ENCODE results near the gene KLF1. TPM values are rescaled to one million over a fixed set of nuclear protein-coding genes. Genes with fewer than 3 reads are reported as not detected.
A peak's percentile ranks its signal among the peaks of the same experiment; 100 is the strongest.
"Not testable (repeated sequence)": the region's sequence is repeated elsewhere in the genome, so short reads cannot be mapped to it uniquely, and the experiment has no call there.

Gene KLF1
- total RNA-seq, result under 1 TPM; 0.52 to 0.89 TPM

DNA sequence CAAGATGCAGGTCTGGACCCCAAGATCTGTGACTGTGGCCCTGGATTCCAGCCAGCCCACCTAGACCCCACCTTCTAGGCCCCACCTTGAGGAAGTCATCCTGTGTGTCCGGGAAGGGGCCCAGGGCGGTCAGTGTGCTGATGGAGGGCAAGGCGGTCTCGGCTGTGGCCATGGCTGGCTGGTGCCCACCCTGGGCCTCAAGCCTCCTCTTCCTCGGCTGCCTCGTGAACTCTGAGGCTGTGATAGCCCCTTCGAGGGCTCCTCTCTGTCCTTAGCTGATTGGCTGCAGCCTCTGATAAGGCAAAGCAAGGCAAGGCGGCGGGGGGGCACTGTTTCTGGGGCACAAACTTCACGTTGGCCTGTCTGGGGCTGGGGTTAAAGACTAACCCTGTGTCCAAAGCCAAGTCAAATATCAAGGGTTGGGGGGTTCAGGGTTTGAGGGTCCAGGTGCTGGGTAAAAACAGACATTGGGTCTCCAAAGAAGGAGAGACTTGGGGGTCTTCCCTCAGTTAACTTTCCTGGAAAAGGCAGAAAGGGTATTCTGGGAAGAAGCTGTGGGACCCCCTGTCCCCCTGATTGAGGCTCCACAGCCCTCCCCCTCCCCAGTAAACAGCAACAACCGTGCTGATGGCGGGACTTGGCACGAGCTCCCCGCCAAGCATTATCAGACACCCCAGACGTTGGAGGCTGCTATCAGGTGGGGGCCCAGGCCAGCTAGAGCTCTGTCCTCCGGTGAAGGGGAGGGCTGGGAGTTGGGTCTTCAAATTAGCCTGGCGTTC lies at the start of gene KLF1:
Gene KLF1, minus strand, starts transcription at position 233 of the 779 bp plus-strand sequence. Its CDS starts 61 bp downstream, at position 172.
- no peaks in the 10 kb centered on the region for H3K27me3 Mint-ChIP-seq
- no peak within 1 kb of the TSS for H3K27ac Mint-ChIP-seq
- H3K4me1 Mint-ChIP-seq (ENCODE audit: low read depth in 2 of 2), result peaks cover 21 to 25% of the 10 kb centered on the region in 2 donors
- H3K36me3 Mint-ChIP-seq, result no peaks in the 10 kb centered on the region
- DNase-seq (ENCODE audit: low spot score) (no peak), ATAC-seq (no peak)
- no peaks in the 10 kb centered on the region for H3K9me3 Mint-ChIP-seq
- peak within 1 kb of the TSS; percentile 51 for H3K4me3 Mint-ChIP-seq

DNA sequence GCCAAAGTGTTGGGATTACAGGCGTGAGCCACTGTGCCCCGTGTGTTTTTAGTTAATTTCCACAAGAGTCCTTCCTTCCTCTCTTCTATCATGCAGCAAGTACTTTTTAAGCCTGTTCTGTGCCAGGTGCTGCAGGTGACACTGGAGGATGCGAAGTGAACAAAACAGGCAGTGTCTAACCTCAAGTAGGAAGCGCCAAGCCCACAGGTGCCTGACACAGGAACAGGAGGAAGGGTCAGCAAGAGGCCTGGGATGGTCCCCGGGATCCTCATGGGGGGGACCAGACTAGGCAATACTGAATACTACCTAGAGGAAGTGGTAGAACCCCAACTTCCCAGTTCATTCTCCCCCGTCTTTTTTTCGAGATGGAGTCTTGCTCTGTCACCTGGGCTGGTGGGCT lies 49.6 kb upstream of the KLF1 start:
- DNase-seq (ENCODE audit: low spot score) (no peak), ATAC-seq (no peak)
- Mint-ChIP-seq H3K27ac (peak overlapping the region in 1 of 2 donors; percentile 26), H3K27me3 (no peaks in the 10 kb centered on the region), H3K4me1 (ENCODE audit: low read depth in 2 of 2) (peaks cover 51 to 58% of the 10 kb centered on the region in 2 donors), H3K36me3 (peaks cover 23% of the 10 kb centered on the region), H3K9me3 (no peaks in the 10 kb centered on the region), H3K4me3 (no peak overlapping the region)

DNA sequence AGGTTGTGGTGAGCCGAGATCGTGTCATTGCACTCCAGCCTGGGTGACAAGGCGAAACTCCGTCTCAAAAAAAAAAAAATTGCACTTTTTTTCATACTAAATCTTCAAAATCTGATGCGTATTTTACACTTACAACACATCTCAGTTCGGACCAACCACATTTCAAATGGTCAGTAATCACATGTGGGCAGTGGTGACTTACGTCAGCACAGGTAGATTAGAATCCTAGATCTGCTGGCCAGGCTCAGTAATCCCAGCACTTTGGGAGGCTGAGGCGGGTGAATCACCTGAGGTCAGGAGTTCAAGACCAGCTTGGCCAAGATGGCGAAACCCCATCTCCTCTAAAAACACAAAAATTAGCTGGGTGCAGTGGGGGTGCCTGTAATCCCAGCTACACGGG lies 48.1 kb upstream of the KLF1 start:
- no peak for DNase-seq (ENCODE audit: low spot score)
- no peaks in the 10 kb centered on the region for H3K27me3 Mint-ChIP-seq
- no peak overlapping the region for H3K27ac Mint-ChIP-seq
- no peak overlapping the region for H3K4me3 Mint-ChIP-seq
- no peak for ATAC-seq
- peaks cover 21% of the 10 kb centered on the region for H3K36me3 Mint-ChIP-seq
- H3K4me1 Mint-ChIP-seq (ENCODE audit: low read depth in 2 of 2), result peaks cover 44 to 51% of the 10 kb centered on the region in 2 donors
- H3K9me3 Mint-ChIP-seq, result no peaks in the 10 kb centered on the region

DNA sequence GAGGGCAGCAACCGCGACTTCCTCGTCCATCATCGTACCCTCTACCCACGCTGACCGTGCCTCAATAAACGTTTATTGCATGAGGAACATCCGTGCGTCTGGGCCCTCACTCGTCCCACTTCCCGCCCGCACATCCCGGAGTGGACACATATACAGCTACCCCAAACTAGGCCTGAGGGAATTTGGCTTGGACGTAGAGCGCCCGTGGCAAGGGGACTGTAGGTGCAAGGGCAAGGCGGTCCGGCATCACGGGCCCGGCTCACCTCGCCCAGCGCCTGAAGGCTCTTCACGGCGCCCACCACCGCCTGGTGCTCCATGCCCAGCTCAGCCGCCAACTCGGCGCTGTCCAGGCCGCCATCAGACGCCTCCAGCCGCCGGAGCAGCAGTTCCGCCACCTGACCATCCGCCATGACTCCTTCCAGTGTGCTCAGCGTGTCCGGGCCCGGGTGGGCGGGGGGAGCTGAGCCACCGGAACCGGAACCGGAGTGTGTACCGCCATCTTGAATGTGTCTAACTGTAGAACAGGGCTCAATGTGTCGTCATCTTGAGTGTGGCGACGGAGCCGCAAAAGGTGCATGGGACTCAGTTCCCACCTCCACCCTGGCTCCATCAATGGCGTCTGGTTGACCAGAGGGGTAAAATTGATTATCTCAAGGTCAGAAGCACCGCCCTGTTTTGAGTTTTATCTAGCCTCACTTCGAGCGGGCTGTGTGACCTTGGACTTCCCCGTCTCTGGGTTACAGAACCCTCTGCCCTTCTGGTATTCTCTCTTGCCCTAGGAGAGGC lies 46.5 kb upstream of the KLF1 start, which contains the start of gene FARSA:
Gene FARSA, minus strand, starts transcription at position 425 of the 786 bp plus-strand sequence. Its CDS starts 15 bp downstream, at position 410.
- H3K9me3 Mint-ChIP-seq, result no peaks in the 10 kb centered on the region
- H3K4me3 Mint-ChIP-seq, result peak within 1 kb of the TSS; percentile 99
- DNase-seq (ENCODE audit: low spot score), result peak; percentile 92
- H3K36me3 Mint-ChIP-seq, result peaks cover 15% of the 10 kb centered on the region
- peak; percentile 78 to 84 for ATAC-seq
- H3K27ac Mint-ChIP-seq, result peak within 1 kb of the TSS; percentile 84 to 92
- no peaks in the 10 kb centered on the region for H3K27me3 Mint-ChIP-seq
- peaks cover 35 to 36% of the 10 kb centered on the region in 2 donors for H3K4me1 Mint-ChIP-seq (ENCODE audit: low read depth in 2 of 2)

DNA sequence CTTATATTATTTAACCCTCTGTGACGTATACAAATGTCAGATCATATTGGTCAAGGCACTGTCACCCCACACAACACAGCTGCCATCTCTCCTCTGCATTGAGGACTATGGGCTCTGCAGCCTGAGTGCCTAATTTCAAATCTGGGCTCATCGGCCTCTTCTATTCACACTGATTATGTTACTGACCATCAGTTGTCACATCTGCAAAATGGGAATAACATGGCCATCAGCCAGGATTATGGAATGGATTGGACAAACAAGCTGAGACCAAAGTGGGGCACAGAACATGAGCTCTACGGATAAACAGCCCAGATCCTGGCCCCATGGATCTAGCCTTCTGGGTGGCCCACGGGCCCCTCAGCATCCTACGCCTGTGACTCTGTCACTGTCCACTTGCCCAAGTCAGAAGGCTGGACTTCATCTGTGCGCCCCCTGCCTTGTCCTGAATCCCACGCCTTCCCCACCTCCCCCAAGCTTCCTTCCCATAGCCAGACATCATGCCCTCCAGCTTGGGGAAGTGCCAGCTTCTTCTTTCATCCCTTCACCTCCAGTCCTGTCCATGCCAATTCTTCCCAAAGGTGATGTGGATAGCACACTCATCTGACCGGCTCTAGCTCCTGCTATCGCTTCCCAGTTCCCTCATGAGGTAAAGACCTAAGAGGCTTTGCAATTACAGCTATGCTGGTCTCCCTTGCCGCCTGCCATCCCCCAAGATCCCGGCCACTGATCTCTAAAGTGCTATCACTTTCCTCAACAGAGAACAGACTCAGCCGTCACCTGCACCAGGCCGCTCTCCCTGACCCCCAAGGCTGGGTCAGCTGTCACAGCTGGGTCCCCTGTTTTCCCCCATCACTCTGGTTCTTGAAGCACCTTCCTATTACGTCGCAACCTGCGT lies 45.6 kb upstream of the KLF1 start:
- Mint-ChIP-seq H3K27ac (peak overlapping the region; percentile 84 to 92), H3K36me3 (peaks cover 15% of the 10 kb centered on the region), H3K27me3 (no peaks in the 10 kb centered on the region), H3K4me3 (peak overlapping the region; percentile 99), H3K4me1 (ENCODE audit: low read depth in 2 of 2) (peaks cover 28 to 36% of the 10 kb centered on the region in 2 donors), H3K9me3 (no peaks in the 10 kb centered on the region)
- ATAC-seq (peak in 1 of 2 donors; percentile 37), DNase-seq (ENCODE audit: low spot score) (no peak)

DNA sequence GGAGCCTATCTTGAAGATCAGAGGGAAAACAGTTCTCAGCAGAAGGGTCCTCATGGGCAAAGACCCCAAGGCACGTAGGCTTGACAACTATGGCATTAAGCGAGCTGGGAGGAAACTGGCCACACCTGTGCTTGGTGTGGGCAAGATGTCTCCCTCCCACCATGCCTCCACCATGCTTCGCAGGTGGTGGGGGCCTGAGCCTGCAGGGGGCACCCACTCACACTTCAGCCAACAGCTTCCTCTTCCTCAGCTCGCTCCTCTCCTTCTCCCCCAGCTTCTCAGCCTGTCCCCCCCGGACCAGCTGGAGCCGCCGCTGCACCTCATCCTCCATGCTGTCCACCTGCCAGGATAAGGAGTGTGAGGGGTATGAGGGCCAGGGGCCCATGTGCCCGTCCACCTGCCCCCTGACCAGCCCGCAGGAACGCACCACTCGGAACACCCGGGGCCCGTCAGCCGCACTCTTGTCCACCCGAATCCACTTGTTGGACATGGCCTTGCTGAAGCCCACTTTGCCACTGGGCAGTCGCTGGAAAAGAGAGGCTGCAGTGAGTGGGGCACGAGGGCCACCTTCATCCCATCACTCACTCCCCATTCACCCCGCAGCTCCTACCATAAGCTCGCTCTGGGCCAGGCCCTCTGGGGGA lies 43.1 kb upstream of the KLF1 start:
- Mint-ChIP-seq H3K27me3 (no peaks in the 10 kb centered on the region), H3K27ac (no peak overlapping the region), H3K9me3 (no peaks in the 10 kb centered on the region), H3K36me3 (peaks cover 21% of the 10 kb centered on the region), H3K4me3 (no peak overlapping the region), H3K4me1 (ENCODE audit: low read depth in 2 of 2) (peaks cover 22 to 28% of the 10 kb centered on the region in 2 donors)
- ATAC-seq (no peak), DNase-seq (ENCODE audit: low spot score) (no peak)

DNA sequence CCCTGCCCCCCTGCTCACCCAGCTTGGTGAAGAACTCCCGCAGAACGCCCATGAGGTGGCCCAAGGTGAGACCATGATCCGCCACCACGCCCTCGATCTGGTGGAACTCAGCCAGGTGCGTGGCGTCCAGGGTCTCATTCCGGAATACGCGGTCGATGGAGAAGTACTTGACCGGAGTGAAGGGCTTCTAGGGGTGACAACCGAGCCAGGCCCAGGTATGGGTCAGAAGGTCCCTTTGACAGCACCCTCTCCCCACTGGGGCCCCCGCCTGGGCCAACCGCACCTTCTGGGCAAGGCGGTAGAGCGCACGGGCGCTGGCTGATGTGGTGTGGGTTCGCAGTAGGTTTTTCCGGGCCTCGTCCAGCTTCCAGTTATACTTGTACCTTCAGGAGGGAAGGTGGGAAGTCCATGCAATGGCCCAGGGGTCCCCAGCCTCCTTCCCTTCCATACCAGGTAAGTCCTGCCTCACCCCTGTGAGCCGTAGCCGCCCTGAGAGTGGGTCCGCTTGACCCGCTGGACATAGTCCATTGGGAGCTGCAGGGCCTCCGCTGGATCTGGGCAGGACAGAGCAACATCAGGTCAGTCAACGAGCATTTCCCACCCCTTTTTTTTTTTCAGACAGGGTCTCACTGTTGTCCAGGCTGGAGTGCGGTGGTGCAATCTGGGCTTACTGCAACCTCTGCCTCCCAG lies 37.8 kb upstream of the KLF1 start:
- Mint-ChIP-seq H3K9me3 (no peaks in the 10 kb centered on the region), H3K27me3 (no peaks in the 10 kb centered on the region), H3K36me3 (peaks cover 20% of the 10 kb centered on the region), H3K4me3 (no peak overlapping the region), H3K27ac (no peak overlapping the region), H3K4me1 (ENCODE audit: low read depth in 2 of 2) (peaks cover 5 to 6% of the 10 kb centered on the region in 2 donors)
- ATAC-seq, result no peak
- no peak for DNase-seq (ENCODE audit: low spot score)

DNA sequence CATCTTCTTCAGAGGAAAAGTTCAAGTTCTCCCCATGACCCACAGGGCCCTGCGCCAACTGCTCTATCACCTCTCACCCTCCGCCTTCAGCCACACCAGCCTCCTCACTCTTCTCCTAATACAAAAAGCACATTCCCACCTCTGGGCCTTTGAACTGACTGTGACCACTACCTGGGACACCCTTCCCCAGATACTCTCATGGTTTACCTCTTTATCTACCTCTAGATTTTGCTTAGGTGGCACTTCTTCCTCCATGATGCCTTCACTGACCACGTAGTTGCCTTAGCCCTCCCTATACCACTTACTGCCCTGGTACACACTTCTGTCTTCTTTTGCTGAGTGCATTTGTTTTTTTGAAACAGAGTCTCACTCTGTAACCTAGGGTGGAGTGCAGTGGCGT lies 36.0 kb upstream of the KLF1 start:
- Mint-ChIP-seq H3K27me3 (no peaks in the 10 kb centered on the region), H3K4me1 (ENCODE audit: low read depth in 2 of 2) (peaks cover 10 to 16% of the 10 kb centered on the region in 2 donors), H3K27ac (no peak overlapping the region), H3K9me3 (no peaks in the 10 kb centered on the region), H3K4me3 (no peak overlapping the region), H3K36me3 (peaks cover 14% of the 10 kb centered on the region)
- DNase-seq (ENCODE audit: low spot score), result no peak
- ATAC-seq, result no peak

DNA sequence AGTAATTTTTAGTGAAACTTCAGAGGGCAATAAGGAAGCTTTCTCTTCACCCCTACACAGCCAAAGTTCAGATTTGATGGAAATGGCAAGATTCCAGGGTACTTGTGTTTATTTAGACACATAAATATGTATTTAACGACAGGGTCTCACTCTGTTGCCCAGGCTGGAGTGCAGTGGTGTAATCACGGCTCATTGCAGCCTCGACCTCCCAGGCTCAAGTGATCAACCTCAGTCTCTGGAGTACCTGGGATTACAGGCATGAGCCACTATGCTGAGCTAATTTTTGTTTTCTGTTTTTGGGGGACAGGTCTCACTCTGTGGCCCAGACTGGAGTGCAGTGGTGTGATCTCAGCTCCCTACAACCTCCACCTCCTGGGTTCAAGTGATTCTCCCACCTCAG lies 34.0 kb upstream of the KLF1 start:
- ATAC-seq (no peak), DNase-seq (ENCODE audit: low spot score) (no peak)
- Mint-ChIP-seq H3K27me3 (no peaks in the 10 kb centered on the region), H3K36me3 (peaks cover 8% of the 10 kb centered on the region), H3K27ac (peak overlapping the region; percentile 26 to 91), H3K4me3 (no peak overlapping the region), H3K9me3 (no peaks in the 10 kb centered on the region), H3K4me1 (ENCODE audit: low read depth in 2 of 2) (peaks cover 14 to 21% of the 10 kb centered on the region in 2 donors)

DNA sequence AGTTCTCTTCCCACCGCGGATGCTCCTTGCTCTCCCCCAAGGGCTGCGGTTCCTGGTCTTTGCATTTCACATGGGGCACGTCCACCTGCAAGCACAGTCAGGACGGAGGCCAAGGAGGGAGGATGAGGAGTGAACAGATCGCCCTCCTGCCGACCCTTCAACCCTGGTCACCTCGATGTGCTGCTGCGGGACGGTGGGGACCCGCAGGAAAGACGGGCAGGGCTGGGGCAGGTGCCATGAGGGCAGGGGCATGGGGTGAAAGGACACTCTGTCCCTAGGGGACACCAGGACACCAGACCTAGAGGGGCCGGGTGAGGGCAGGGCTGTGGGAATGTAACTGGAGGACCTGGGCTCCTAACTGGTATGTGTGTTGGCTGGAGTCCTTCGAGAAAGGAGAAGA lies 31.3 kb upstream of the KLF1 start:
- peaks cover 6% of the 10 kb centered on the region for H3K36me3 Mint-ChIP-seq
- peak overlapping the region; percentile 76 for H3K4me3 Mint-ChIP-seq
- no peaks in the 10 kb centered on the region for H3K9me3 Mint-ChIP-seq
- H3K27ac Mint-ChIP-seq, result peak overlapping the region; percentile 85 to 91
- DNase-seq (ENCODE audit: low spot score) (no peak), ATAC-seq (no peak)
- no peaks in the 10 kb centered on the region for H3K27me3 Mint-ChIP-seq
- H3K4me1 Mint-ChIP-seq (ENCODE audit: low read depth in 2 of 2), result peaks cover 30 to 34% of the 10 kb centered on the region in 2 donors

DNA sequence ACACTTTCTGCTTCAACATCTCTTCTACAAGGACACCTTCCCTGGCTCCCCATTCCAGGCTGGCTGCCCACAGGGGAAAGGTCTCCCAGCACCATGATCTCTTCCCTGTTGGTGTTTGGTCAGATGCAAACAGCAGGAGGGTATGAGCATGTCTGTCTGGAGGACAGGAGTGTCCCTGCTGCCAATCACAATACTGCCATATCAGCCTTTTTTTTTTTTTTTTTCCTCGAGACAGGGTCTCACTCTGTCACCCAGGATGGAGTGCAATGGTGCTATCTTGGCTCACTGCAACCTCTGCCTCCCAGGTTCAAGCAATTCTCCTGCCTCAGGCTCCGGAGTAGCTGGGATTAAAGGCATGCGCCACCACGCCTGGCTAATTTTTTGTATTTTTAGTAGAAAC lies 28.9 kb upstream of the KLF1 start:
- Mint-ChIP-seq H3K4me3 (peak overlapping the region; percentile 2), H3K27ac (peak overlapping the region in 1 of 2 donors; percentile 47), H3K4me1 (ENCODE audit: low read depth in 2 of 2) (peaks cover 30 to 37% of the 10 kb centered on the region in 2 donors)
- DNase-seq (ENCODE audit: low spot score); H3K27me3 Mint-ChIP-seq; H3K9me3 Mint-ChIP-seq; H3K36me3 Mint-ChIP-seq; ATAC-seq: not testable (repeated sequence)

DNA sequence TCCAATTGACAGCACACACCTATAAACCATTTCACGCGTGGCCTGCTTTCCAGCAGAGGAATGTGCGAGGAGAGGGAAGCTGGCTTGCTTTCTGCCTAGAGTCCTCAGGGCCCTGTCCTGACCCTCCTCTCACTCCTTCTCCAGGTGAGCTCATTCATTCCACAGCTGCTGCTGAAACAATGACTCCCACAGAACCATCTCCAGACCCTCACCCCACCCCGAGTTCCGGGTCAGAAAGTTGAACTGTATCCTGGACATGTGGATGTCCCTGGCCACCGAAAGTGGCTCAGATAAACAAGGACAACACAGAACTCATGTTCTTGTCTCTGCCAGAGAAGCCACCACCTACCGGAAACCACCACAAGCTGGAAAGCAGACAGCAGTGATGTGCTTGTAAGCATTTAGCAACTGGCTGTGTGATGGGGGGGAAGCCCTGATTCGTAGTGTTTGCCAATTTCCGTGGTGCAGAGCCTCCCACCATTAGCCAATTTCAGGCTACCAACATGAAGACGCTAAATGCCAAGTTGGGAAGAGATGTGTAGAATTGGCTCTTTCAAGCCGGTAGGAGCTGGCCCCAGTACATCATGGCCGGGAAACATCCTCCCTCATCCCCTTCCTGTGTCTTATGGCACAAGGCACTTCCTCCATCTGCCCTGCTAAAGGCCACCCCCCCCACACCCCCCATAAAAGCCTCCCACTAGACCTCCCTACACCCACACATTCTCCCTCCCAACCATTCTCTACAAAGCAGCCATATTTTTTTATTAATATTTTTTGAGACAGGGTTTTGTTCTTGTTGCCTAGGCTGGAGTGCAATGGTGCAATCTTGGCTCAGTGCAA lies 27.1 kb upstream of the KLF1 start:
- peak; percentile 75 to 81 for ATAC-seq
- H3K27me3 Mint-ChIP-seq, result no peaks in the 10 kb centered on the region

More for the DNA sequence above, 27.1 kb upstream of the KLF1 start:
- Mint-ChIP-seq H3K27ac (peak overlapping the region; percentile 83 to 89), H3K4me1 (ENCODE audit: low read depth in 2 of 2) (peaks cover 27 to 30% of the 10 kb centered on the region in 2 donors), H3K9me3 (no peaks in the 10 kb centered on the region), H3K36me3 (no peaks in the 10 kb centered on the region), H3K4me3 (peak overlapping the region; percentile 54)
- DNase-seq (ENCODE audit: low spot score), result peak; percentile 78

All from natural killer cell treated with Interleukin-12 subunit alpha and Interleukin-12 subunit beta and Interleukin-15 and Interleukin-18, amount 100 ng/mL, for 72 hours (primary cell).